ENCODE results near the gene PJVK. TPM values are rescaled to one million over a fixed set of nuclear protein-coding genes. Genes with fewer than 3 reads are reported as not detected.

The PJVK gene
- total and polyA plus RNA-seq, 9 of the 15 experiments (the other 6 are each of a cell fraction or from before 2014, with no cell fraction given) = 0.11 to 1.5 (median 0.73) TPM

GRCh38 chr2:178404368-178404767, 46.8 kb upstream of the PJVK start (continued):
- TF ChIP-seq PATZ1 (CRISPR knock-in tag; IDR thresholded peaks at IDR 0.05; ENCODE audit: borderline replicate concordance) = no peak
- TF ChIP-seq RNF219 (CRISPR knock-in tag; IDR thresholded peaks at IDR 0.05) = no peak
- TF ChIP-seq HNRNPUL1 (IDR thresholded peaks at IDR 0.05; ENCODE audit: low read length) = no peak
- TF ChIP-seq ZBTB17 (CRISPR knock-in tag; IDR thresholded peaks at IDR 0.05) = no peak
- TF ChIP-seq ZNF551 (CRISPR knock-in tag; IDR thresholded peaks at IDR 0.05) = no peak
- TF ChIP-seq HOXB6 (CRISPR knock-in tag; IDR thresholded peaks at IDR 0.05; ENCODE audit: borderline replicate concordance) = no peak
- no peak for TF ChIP-seq ZNF699 (CRISPR knock-in tag; IDR thresholded peaks at IDR 0.05; ENCODE audit: insufficient replicate concordance)
- TF ChIP-seq ZNF668 (CRISPR knock-in tag; IDR thresholded peaks at IDR 0.05) = no peak
- TF ChIP-seq MYNN (IDR thresholded peaks at IDR 0.05) = peak; percentile 78; the same call in 1 of the 2 replicates
- no peak for TF ChIP-seq MYNN (CRISPR knock-in tag; IDR thresholded peaks at IDR 0.05)
- TF ChIP-seq ZNF444 (CRISPR knock-in tag; IDR thresholded peaks at IDR 0.05) = 0 out of 2 replicates have a peak, but pooled peaks have one; percentile 24
- no peak; a peak in 1 of 4 replicates for TF ChIP-seq ZNF639 (CRISPR knock-in tag; conservative IDR thresholded peaks at IDR 0.05 in 1 of 2, IDR thresholded peaks at IDR 0.05 in 1 of 2)
- TF ChIP-seq TFAP4 (CRISPR knock-in tag; IDR thresholded peaks at IDR 0.05; ENCODE audit: borderline replicate concordance) = peak; percentile 88
- TF ChIP-seq ZNF695 (CRISPR knock-in tag; IDR thresholded peaks at IDR 0.05) = no peak
- no peak for TF ChIP-seq ZFX (CRISPR knock-in tag; IDR thresholded peaks at IDR 0.05)
- TF ChIP-seq TAF9B (IDR thresholded peaks at IDR 0.05; ENCODE audit: partially characterized antibody) = peak; percentile 60
- TF ChIP-seq ZNF140 (CRISPR knock-in tag; IDR thresholded peaks at IDR 0.05) = no peak
- no peak for TF ChIP-seq PYGO2 (tag; IDR thresholded peaks at IDR 0.05)
- no peak for TF ChIP-seq HES1 (IDR thresholded peaks at IDR 0.05; ENCODE audit: low read depth)
- 0 out of 2 replicates have a peak, but pooled peaks have one; percentile 9 for TF ChIP-seq VEZF1 (CRISPR knock-in tag; IDR thresholded peaks at IDR 0.05)
- TF ChIP-seq E2F3 (CRISPR knock-in tag; IDR thresholded peaks at IDR 0.05) = no peak

Measured in K562 (cell line).